Breast epithelium (tissue), 3 donors: ENCODE results near the gene SPIRE2.

Experiments
- CTCF ChIP-seq, 3 donors: fragments of 450-650 bp; IDR thresholded peaks; one replicate each; pipeline ENCODE4 v1.5.1; 2016 to 2017; ENCODE audit warnings: antibody characterized with exemption in 3 of 3, mild to moderate bottlenecking in 3 of 3, moderate library complexity in 3 of 3
- POLR2A ChIP-seq: fragments of 450-650 bp; IDR thresholded peaks from one replicate; pipeline ENCODE4 v1.6.1; 2016; ENCODE audit warnings: antibody characterized with exemption, mild to moderate bottlenecking, moderate library complexity
- POLR2AphosphoS5 ChIP-seq, 3 donors: sonication (generic); formaldehyde crosslinking; IDR thresholded peaks; one replicate each; pipeline ENCODE4 v1.6.1; 2017; ENCODE audit warnings: antibody characterized with exemption in 3 of 3

GRCh38 chr16:89907055-89907814 lies 79.0 kb downstream of the SPIRE2 start:
- TF ChIP-seq POLR2AphosphoS5 (IDR thresholded peaks at IDR 0.05) (no peak), CTCF (IDR thresholded peaks at IDR 0.05) (no peak), POLR2A (no peak)
